ENCODE data around the gene GBA2.
A peak's percentile ranks its signal among the peaks of the same experiment; 100 is the strongest.

The GBA2 gene

GRCh38 chr9:35737143-35737542 lies 11.9 kb downstream of the GBA2 start:
- no peak for DNase-seq (ENCODE audit: low spot score)

GRCh38 chr9:35736201-35736633 lies 12.8 kb downstream of the GBA2 start:
- peak; percentile 79 for DNase-seq (ENCODE audit: low spot score)

DNA sequence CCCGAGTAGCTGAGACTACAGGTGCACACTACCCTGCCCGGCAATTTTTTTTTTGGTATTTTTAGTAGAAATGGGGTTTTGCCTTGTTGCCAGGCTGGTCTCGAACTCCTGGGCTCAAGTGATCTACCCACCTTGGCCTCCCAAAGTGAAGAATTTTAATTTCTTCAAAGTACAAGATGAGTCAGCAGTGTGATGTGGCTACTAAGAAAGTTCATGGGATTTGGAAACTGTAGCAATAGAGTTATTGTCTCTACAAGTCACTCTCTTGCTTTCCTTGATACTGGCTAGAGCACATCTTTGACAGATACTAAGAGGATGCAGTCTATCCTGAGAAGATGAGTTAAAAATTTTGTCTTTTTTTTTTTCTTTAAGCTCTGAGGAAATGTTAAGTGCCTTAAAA lies 14.9 kb downstream of the GBA2 start:
- no peak for DNase-seq (ENCODE audit: low spot score)

- DNase-seq (ENCODE audit: low spot score): peak; percentile 86
Measured at GRCh38 chr9:35732800-35733541, 16.1 kb downstream of the GBA2 start.

GRCh38 chr9:35732185-35732799 lies 16.7 kb downstream of the GBA2 start, which contains the start of the genes CREB3 and TLN1:
Gene CREB3 (plus strand): TSS chr9:35732666. CDS start chr9:35732773, 107 bp downstream.
Gene TLN1 (minus strand): TSS chr9:35732195. CDS start chr9:35725694, 6,501 bp downstream.
- peak; percentile 100 for DNase-seq (ENCODE audit: low spot score)

DNA sequence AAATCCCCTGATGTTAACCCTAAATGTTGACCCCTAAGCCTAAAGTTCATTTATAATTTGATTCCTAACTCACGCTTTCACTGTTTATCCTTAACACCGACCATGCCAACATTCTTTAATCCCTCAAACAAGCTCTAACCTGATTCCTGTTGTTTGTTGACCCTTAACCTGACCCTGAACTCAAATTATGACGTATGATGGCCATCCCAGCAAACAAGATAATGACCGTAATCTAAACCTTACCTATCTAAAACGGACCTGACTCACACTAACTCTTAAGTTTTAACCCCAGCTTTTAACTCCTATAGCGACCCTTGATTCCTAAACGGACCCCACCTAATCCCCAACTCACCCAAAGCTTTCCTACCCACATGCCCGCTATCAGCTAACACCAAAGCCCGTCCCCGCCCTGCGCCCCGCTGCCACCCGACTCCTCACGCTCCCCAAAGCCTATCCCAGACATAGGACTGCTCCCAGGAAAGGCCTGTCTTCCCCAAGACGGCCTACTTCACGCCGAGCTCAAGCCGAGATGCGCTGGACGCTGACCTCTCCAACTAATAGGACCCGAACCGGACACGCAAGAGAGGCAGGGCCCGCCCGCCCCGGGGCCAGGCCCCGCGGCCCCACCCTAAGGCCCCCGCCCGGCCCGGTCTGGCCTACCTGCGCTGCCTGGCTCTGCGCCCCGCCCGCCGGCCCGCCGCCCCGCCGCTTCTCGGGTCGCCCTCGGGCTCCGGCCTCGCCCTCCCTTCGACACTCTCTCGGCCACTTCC lies 17.4 kb downstream of the GBA2 start:
- peak; percentile 36 for DNase-seq (ENCODE audit: low spot score)

GRCh38 chr9:35730486-35730854 lies 18.6 kb downstream of the GBA2 start:
- no peak for DNase-seq (ENCODE audit: low spot score)

- DNase-seq (ENCODE audit: low spot score): peak; percentile 88
Measured at GRCh38 chr9:35729700-35730485, 19.1 kb downstream of the GBA2 start.

GRCh38 chr9:35729101-35729500 lies 19.9 kb downstream of the GBA2 start:
- DNase-seq (ENCODE audit: low spot score): no peak

DNA sequence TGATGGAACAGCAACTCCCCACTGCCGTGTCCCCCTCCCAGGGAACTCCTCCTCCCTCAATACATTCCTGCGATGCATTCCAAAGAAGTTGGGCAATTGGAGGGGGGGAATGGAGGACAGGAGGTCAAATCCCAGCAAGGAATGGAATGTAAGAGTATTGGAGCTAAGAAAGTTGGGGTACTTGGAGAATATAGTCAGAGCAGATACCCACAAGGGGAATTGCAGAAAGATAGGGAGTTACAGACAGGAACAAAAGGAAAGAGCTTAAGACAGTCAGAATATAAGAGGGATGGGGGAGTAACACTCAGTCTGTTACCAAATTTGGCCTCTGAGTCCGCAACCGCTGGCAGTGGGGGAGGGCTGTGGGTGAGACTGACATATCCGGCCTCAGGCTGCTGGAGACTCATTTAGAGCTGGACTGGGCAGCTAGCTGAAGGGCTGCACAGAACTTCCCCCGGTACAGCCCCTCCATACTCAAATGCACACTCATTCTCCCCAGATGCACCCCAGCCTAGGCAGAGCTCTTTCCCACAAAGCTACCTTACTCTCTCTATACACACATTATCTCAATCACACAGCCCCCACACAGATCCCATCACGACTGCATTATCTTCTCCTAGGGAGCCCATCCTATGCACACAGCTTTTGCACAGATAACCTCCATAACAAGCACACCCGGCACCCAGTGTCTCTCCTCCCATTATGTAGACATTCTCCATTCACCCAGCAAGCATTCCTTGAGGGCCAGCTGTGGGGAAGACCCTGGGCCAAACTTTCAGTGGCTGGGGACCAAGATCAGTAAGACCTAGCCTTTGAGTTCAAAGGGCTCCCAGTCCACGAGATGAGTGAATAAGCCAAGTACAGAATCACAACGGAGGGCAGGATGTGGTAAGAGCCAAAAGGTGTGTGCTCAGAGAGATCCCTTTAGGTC lies 20.7 kb downstream of the GBA2 start:
- peak; percentile 87 for DNase-seq (ENCODE audit: low spot score)

- no peak for DNase-seq (ENCODE audit: low spot score)
Measured at GRCh38 chr9:35727676-35728040, 21.4 kb downstream of the GBA2 start.

- peak; percentile 75 for DNase-seq (ENCODE audit: low spot score)
Measured at GRCh38 chr9:35726931-35727330, 22.1 kb downstream of the GBA2 start.

DNA sequence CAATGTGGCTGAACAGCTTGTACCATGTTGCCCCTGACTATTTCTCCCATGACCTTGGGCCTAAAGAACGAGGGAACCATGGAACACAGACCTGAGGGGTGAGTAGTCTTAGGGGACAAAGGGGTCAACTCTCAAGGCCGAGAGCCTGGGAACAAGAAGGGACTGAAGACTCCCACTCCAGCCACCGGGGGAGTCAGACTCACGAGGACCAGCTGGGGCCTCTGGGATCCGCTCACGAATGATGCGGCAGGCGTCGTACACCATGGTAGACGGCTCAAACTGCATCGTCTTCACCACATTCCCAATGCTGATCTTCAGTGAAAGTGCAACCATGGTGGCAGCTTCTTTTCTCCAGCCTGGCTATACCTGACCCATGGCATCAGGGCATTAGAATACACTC lies 23.7 kb downstream of the GBA2 start:
- DNase-seq (ENCODE audit: low spot score): no peak

- DNase-seq (ENCODE audit: low spot score): no peak
Measured at GRCh38 chr9:35723908-35724307, 25.1 kb downstream of the GBA2 start.

DNA sequence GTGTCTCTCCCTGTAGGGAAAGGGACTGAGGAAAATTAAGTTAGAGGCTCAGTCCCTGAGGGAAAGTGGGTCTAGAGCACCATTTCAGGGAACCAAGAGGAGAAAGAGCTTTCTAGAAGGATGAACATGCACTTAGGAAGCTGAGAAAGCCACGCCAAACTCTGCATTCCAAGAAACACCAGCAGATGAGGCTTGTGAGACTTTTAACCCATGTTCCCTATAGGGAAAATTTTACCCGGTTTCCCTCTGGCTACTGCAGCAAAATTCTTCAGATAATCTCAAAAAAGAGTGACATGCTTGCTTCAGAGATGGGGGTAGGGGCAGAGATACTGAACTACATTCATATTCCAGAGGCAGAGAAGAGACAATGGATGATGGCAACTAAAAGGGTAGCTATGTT lies 25.6 kb downstream of the GBA2 start:
- DNase-seq (ENCODE audit: low spot score): no peak

DNA sequence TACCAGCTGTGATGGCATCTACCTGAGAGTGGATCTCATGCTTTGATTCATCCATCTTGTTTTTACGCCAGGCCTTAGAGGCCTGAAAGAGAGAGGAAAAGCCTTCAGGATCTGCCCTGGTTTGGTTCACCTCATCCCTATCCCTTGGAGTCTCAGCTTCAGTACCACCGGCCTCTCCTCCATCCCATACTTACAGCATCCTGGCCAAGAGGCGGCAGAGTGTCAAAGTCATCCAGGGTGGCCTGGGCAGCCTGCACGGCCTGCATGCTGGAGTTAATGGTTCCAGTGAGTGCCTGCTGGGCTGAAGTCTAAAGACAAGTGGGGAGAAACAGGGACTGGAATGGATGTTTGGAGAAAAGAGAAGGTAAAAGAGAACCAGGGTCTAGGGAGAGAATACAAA lies 29.5 kb downstream of the GBA2 start:
- no peak for DNase-seq (ENCODE audit: low spot score)

- DNase-seq (ENCODE audit: low spot score): no peak
Measured at GRCh38 chr9:35718721-35719511, 30.1 kb downstream of the GBA2 start.

- no peak for DNase-seq (ENCODE audit: low spot score)
Measured at GRCh38 chr9:35717132-35717870, 31.7 kb downstream of the GBA2 start.

GRCh38 chr9:35716230-35716629 lies 32.8 kb downstream of the GBA2 start:
- no peak for DNase-seq (ENCODE audit: low spot score)
